Femur (tissue), 1 donor: ENCODE measurements around the gene TEX44.

ENCODE experiments used
- DNase-seq: peaks from one replicate; pipeline ENCODE4 v3.0.0-alpha.2; 2017

Gene TEX44

DNA sequence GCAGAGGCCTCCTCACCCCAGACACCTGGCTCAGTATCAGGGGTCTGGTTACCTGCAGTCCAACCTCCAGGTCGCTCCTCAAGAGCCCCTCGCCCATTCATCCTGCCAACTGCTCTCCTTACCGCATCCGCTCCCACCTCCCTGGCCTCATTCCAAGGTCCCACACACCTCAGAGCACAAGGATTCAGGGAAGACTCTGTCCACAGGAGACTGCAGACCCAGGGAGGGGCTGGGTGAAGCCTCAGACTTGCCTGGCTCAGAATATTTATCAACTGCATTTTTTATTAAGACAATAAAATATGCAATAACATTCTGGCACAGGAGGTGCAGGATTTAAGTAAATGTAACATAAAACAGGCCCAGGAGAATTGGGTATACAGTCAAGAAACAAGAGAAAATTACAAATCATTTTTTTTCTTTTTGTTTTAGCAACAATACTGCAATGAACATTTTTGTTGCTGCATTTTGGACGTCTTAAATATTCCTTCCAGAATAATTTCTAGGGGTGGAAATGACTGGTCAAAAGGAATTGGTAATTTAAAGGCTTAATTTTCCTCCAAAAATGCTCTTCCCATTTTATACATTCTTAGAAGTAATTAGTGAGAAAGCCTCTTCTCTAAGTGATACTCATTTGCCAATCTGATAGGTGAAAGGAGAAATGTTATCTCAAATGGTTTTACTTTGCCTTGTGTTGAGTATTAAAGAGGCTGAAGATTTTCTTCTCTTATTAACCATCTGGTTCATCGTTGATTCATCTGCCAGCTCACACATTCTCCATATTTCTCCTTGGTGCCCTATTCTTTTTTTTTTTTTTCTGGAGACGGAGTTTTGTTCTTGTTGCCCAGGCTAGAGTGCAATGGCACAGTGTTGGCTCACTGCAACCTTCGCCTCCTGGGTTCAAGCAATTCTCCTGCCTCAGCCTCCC, 42.5 kb downstream of the TEX44 start:
- no peak for DNase-seq

DNA sequence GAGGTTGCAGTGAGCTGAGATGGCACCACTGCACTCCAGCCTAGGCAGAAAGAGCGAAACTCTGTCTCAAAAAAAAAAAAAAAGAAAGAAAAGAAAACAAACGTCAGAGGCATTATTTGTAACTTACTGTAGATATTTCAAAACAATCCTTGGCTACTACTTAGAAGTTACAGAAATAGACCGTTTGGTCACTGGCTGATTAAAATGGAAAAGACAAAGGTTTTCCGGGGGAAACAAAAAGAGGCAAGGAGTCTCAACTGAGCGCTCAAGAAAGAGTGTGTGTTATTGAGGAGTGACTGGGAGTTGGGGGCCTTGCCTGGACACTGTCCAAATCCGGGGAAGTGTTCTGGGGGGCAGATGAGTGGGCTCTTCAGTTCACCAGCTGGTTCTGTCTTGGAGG, 47.6 kb downstream of the TEX44 start:
- no peak for DNase-seq

DNA sequence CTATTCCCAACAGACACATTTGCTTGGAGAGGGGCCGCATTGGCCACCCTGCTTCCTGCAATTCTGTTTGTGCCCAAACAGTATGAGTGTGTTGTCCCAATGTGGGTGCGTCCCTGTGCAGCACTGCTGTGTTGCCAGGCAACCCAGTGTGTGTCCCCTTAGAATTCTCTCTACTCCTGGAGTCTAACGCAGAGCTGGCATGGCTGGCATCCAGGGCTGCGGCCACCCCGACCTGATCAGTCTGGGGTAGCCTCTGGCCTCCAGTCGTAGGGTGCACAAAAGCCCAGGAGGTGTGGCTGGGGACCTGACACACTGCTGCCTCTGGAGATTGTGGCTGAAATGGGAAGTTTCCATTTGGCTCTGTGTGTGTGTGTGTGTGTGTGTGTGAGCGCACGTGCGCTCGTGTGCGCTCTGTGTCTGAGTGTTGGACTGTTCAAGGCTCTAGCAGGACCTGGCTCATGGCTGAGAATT, 48.0 kb downstream of the TEX44 start:
- peak; percentile 80 for DNase-seq

DNA sequence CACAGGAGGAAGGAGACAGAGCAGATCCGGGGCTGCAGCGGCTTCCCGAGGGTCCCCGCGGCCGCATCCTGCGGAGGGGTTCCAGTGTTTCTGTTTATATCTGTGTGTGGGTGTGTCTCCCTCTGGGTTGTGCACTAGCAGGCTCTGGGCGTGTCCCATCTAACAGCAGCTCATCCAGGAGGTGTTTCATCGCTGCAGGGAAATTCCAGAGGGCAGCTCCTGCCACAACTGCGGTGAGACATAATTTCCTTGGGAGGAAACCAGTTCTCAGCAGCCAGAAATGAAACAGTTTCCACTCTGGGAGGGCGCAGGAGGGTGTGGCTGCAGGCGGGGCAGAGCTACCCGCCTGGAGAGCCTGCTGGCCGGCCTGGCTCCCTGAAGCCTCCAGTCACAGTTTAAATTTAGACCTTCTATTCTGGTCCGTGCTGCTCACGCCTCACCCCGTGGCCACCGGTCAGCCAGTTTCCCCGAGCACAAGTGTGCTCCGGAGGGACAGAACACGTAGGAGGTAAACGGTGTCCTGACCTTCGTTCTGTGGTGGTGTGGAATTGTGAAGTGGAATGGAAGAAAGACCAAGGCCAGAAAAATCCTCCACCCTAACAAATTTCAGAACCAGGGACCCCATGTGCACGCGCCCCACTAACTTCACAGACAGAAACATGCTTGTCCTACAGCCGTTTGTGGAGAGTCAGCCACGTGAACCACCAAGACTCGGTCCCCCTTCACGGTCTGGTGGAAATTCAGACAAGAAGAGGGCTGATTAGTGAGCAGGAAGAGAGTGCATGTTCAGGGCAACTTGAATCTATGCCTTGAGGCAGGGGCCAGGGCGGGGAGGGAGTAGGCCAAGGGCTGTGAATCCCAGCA, 50.2 kb downstream of the TEX44 start:
- DNase-seq = peak; percentile 96

DNA sequence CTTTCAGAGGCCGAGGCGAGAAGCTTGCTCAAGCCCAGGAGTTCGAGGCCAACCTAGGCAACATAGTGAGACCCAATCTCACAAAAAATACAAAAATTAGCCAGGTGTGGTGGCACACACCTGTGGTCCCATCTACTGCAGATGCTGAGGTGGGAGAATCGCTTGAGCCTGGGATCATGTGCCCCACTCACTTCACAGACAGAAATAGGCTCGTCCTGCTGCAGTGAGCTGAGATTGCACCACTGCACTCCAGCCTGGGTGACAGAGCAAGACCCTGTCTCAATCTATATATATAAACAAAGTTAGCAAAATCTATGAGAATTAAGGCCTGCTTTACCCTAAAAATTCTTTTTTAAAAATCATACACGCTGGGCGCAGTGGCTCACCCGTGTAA, 50.8 kb downstream of the TEX44 start:
- no peak for DNase-seq
